T1000 (cell line): ENCODE results near the gene SLC8B1.

ENCODE experiments used
- DNase-seq: peaks from one replicate; lab custom pipeline; 2025; ENCODE audit warnings: mixed read lengths; lab: John Stamatoyannopoulos, UW

Gene SLC8B1

DNA sequence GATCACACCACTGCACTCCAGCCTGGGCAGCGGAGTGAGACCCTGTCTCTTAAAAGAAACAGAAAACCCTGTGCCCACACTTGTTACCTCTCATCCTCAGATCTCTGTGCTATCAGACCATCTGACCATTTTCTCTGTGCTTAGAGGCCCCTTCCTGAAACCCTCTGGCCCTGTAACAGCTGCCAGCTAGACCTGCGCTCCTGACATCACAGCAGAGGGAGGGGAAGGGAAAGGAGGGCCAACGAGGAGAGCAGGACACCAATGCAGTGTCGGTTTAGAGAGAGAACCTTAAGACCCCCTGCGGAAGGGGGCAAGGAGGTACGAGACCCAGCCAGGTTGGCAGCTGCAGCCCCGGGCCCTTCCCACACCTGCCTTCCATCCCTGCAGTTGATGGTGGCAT lies 42.4 kb downstream of the SLC8B1 start:
- DNase-seq, result no peak

GRCh38 chr12:113292091-113292490 lies 42.8 kb downstream of the SLC8B1 start:
- no peak for DNase-seq

GRCh38 chr12:113291586-113291985 lies 43.3 kb downstream of the SLC8B1 start:
- DNase-seq, result no peak

DNA sequence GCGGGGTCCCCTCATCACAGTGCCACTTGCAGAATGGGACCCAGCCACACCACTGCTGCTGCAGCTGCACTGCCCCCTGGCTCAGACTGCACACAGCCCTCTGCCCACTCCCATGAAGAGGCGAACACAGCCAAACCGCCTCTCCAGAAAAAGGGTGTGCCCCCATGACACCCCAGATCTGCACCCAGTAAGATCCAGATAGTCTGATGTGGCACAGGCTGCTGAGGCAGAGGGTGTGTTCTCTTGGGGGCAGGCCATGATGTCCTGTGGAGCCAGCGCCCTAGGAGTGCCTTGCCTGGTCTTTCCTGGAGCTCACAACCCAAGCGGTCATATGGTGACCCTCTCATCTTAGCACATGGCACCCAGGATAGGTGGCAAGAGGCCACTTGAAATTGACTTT lies 44.4 kb downstream of the SLC8B1 start:
- DNase-seq, result no peak

DNA sequence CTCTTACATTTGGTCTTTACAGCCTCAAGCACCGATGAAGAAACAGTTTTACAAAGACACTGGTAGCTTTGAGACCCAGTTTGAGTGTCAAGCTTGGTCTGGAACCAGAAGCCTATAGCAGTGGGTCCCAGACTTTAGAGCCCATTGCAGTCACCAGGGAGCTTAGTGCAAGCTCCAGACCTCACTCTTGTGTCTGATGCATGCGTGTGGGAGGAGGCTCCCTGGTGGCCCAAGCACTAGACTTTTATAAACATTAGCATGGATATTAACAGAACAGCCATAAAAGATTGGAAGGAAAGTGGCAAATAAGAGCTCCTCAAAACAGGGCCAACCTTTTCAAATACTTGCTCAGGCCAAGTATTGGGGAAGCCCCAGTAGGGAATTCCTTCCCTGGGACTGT lies 45.5 kb downstream of the SLC8B1 start:
- DNase-seq, result no peak

- DNase-seq, result no peak
Observed at GRCh38 chr12:113287899-113288282, 47.0 kb downstream of the SLC8B1 start.

DNA sequence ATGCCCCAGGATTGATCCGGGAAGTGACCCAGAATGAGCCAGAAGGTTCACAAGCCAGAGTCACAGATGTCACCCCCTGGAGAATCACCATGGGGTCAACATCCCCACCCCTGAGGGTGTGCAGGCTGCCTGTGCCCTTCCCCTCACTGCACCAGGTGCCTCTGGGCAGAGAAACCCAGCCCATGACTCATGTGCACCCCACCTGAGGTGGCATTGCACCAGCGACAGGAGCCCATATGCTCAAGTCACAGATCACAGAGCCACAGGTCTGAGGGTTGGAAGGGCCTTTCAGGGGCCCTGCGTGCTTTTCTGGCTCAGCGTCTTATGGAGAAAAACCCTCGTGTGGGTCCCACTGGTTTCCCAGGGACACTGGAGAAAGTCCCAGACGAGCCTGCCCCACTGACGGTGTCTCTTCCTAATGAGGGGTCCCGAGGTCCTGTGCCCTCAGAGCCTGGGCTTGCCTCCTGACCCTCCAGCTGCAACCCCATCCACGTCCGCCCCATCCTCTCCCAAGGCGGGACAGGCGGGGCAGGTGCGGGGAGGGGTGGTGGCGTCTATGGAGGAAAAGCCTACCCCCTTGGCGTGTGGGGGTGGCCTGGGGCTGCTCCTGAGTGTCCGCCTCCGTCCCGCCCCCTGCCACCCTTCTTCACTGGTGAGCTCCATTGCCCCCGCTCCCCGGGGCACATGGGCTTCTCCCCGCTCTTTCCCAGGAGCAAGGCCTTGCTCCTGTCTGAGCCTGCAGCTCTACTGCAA lies 47.6 kb downstream of the SLC8B1 start:
- DNase-seq, result no peak

DNA sequence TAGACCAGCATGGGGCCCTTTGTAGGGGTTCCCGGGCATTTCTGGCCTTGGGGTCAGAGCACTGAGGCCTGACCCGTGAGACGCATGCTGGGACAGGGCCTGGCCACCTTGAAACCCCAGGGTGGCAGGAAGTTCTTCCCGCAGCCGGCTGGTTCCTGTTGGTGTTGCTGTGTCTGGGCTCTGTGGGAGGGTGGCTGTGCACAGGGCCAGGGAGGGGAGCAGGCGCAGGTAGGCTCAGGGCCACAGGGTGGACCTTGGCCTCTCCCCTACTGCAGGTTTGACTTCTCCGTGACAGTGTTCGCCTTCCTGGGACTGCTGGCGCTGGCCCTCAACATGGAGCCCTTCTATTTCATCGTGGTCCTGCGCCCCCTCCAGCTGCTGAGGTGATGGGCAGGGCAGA lies 48.2 kb downstream of the SLC8B1 start:
- DNase-seq, result no peak

DNA sequence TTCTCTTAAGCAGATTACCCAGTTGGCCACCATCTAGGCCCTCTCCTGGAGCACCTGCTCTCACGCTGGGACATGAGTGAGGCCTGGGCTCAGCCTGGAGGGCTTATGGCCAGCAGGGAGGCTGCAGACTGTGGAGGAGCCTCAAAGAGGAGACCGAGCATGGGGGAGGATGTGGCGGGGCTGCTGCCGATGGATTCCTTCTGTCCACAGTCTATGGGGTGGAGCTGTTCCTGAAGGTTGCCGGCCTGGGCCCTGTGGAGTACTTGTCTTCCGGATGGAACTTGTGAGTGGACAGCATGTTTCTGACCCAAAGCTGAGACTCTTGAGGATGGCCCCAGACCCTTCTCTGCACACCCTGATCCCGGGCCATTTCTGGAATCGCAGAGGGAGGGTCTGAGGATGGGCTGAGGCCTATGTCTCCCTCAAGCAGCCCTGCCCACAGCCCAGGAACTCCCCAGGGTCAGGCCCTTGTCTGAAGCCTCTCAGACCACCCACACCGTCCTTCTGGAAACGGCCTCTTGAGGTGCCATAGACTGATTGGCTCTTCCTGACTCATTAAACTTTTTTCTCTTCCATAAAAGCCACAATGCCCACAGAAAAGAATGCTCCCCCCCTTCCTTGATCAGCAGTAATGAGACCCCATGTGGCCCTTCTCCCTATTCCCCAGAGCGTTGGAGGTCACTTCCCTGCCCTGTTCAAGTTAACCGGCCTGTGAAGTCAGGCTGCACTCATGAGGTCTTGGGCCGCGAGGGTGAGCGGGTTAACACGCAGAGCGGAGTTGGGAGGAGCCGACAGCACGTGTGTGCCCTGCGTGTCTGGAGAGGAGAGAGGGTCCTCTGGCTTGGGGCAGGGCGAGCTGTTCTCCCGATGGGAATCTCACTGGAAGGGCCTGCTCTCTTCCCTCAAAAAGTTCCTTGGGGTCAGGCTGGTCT lies 49.0 kb downstream of the SLC8B1 start:
- no peak for DNase-seq

DNA sequence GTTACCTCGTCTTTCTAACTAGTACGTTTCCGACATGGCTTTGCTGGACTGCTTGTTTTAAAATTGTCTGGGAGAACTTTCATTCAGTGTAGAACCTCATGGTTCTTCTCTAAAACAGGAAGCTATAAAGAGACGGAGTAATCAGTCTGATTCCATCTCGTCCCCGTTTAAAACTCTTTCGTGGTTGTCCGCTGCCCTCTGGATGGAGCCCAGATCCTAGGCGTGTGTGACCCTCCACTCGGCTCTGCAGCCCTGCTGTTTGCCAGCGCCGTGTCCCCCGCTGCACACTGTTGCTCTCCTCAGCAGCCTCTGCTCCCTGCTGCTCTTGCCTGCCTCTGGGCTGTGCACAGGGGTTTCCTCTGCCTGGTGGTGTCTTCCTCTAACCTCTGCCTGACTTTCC lies 50.2 kb downstream of the SLC8B1 start:
- DNase-seq, result no peak

- no peak for DNase-seq
Observed at GRCh38 chr12:113278633-113279032, 56.3 kb downstream of the SLC8B1 start.

DNA sequence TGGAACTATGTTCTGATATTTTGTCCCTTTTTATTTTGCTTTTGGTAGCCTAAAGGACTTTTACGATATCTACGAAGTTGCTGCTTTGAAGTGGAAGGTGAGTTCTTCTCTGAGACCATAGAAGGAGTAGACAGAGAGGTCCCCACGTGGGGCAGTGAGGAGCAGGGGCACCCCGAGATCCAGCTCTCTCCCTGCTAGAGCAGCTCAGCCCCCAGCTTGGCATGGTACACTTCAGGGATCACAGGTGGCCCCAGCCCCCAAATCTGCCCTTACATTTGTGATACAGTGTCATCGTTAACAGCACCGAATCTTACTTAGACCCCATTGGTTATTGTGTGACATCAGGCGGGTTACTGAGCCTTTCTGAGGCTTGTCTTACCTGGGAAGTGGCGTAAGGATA lies 56.8 kb downstream of the SLC8B1 start:
- DNase-seq, result no peak

DNA sequence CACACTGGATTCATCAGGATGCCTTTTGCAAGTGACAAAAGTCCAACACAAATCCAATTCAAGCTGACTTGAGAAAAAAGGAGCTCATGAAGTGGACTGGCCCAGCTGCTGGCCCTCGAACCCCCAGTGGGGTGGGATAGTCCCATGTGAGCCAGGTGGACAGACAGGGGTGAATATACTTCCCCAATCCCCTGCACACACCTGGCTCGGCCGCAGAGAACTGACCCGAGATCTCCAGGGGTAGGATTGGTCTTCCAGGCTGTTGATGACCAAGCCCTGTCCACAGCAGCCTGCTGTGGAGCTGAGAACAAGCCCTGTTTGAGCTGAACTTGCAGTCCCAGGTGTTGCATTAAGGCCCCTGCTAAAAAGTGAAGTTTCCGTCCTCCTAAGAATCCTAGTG lies 57.4 kb downstream of the SLC8B1 start:
- no peak for DNase-seq

GRCh38 chr12:113276946-113277500 lies 57.9 kb downstream of the SLC8B1 start:
- DNase-seq, result no peak

DNA sequence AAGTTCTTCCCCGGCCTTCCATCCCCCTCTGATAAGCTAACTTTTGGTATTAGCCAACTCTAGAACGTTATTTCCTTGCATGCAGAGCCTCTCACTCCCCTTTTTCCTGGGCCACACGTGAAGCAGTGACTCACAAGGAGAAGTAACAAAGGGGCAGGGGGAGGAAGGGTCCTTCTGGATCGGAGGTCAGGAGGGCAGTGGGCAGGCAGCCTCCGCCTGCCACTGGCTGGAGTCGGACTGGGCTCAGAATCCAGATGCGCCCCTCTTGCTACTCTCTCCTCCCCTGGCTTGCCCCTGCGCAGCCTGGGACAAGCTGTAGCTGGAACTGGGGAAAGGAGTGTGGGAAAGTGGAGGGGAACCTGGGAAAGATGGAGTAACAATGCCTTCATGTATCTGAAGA lies 58.6 kb downstream of the SLC8B1 start:
- DNase-seq, result no peak

DNA sequence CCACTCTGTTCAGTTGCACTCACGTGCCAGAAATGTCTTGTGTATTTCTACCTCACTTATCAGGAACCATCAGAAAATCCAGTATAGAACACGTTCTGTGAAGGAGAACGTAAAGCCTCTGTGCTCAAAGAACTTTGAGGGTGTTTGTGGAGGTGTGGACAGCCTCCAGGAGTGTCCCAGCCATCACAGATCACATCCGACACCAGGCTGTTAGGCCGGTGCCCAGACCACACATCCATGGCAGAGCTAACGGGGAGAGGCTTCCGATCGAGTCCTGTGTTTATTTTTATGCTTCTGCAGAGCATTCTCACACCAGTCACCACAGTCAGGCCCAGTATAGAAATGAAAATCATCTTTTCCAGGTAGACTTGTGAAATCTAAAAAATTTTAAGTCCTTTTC lies 60.1 kb downstream of the SLC8B1 start:
- DNase-seq, result no peak

- DNase-seq, result no peak
Observed at GRCh38 chr12:113273053-113273725, 61.7 kb downstream of the SLC8B1 start.

GRCh38 chr12:113271853-113272561 lies 62.9 kb downstream of the SLC8B1 start:
- no peak for DNase-seq

GRCh38 chr12:113271466-113271852 lies 63.5 kb downstream of the SLC8B1 start:
- no peak for DNase-seq

DNA sequence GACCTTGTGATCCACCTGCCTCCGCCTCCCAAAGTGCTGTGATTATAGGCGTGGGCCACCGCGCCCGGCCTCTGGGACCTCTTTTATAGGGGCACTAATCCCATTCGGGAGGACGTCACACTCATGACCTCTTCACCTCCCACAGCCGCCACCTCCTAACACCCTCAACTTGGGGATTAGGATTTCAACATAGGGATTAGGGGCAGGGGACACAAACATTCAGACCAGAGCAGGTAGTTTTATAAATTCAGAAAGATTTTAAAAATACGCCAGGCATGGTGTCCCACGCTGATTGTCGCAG lies 64.2 kb downstream of the SLC8B1 start:
- no peak for DNase-seq

GRCh38 chr12:113269257-113269943 lies 65.5 kb downstream of the SLC8B1 start:
- no peak for DNase-seq
